Spinal cord (tissue), 10 donors: ENCODE measurements around the gene ERC2. TPM values are rescaled to one million over a fixed set of nuclear protein-coding genes. Genes with fewer than 3 reads are reported as not detected.

Source experiments
- DNase-seq, 6 donors: peaks; one replicate each; pipeline versions ENCODE4 v3.0.0 to v3.0.0-alpha.2; 2013 to 2015; ENCODE audit warnings: low spot score in 6 of 6, low read depth in 4 of 6
- H3K27ac ChIP-seq: one replicate; pipeline ENCODE4 v1.5.1; 2013; ENCODE audit warnings: low read depth, low read length, control low read depth
- H3K27me3 ChIP-seq: one replicate; pipeline ENCODE4 v1.6.1; 2013; ENCODE audit warnings: low read length; ENCODE audit not compliant: control insufficient read depth, insufficient read depth
- H3K36me3 ChIP-seq: one replicate; pipeline ENCODE4 v1.6.1; 2013; ENCODE audit warnings: low read length; ENCODE audit not compliant: control insufficient read depth, insufficient read depth
- H3K4me1 ChIP-seq: one replicate; pipeline ENCODE4 v1.6.1; 2013; ENCODE audit warnings: low read length; ENCODE audit not compliant: control insufficient read depth, insufficient read depth
- H3K4me3 ChIP-seq: one replicate; pipeline ENCODE4 v1.5.1; 2013; ENCODE audit warnings: low read depth, low read length, control low read depth
- H3K9me3 ChIP-seq: one replicate; pipeline ENCODE4 v1.6.1; 2013; ENCODE audit warnings: low read length; ENCODE audit not compliant: control insufficient read depth, insufficient read depth
- WGBS: methylation state at CpG from one replicate; pipeline ENCODE4 v1.1.5; 2013; ENCODE audit warnings: missing lambda C conversion rate; ENCODE audit not compliant: insufficient coverage; 5-methylcytosine and 5-hydroxymethylcytosine counted together
- polyA plus RNA-seq, 2 donors: library from polyadenylated mRNA; unstranded; fragments of 120-200 nt; gene quantifications; one replicate each; pipeline ENCODE4 v1.2.1, GENCODE V29; 2013; ENCODE audit not compliant: insufficient read length in 2 of 2
- total RNA-seq, 2 donors: library from RNA; depleted of rRNA in 1 of 2; stranded (reverse); fragments of 120-200 nt in 1 of 2; fragments of >200 nt in 1 of 2; gene quantifications; one replicate each; pipeline versions ENCODE4 v1.2.3 to v1.2.4, GENCODE V29; 2013 to 2014
- donor health status: healthy.

ERC2 gene
- total and polyA plus RNA-seq, 4 donors, result 24.0 to 51.3 (median 29.7) TPM

GRCh38 chr3:55545995-55546394 lies 922.3 kb downstream of the ERC2 start:
- peaks cover 22% of the 10 kb centered on the region for H3K4me1 ChIP-seq
- no peaks in the 10 kb centered on the region for H3K27me3 ChIP-seq
- H3K36me3 ChIP-seq, result no peaks in the 10 kb centered on the region
- H3K27ac ChIP-seq, result no peak overlapping the region
- no peak overlapping the region for H3K4me3 ChIP-seq
- DNase-seq, result no peak
- H3K9me3 ChIP-seq, result no peaks in the 10 kb centered on the region
- WGBS, result 63% methylated on average over 6 of the region's 6 CpGs

- Histone ChIP-seq H3K4me1 (peaks cover 22% of the 10 kb centered on the region), H3K27me3 (no peaks in the 10 kb centered on the region), H3K36me3 (no peaks in the 10 kb centered on the region), H3K4me3 (no peak overlapping the region), H3K9me3 (no peaks in the 10 kb centered on the region), H3K27ac (no peak overlapping the region)
- WGBS, result 20% methylated on average over 2 of the region's 3 CpGs
- no peak for DNase-seq
Observed at GRCh38 chr3:55544219-55544618, 924.0 kb downstream of the ERC2 start.

GRCh38 chr3:55543181-55543614 lies 925.1 kb downstream of the ERC2 start:
- WGBS, result 75% methylated on average over 9 of the region's 12 CpGs
- H3K27ac ChIP-seq, result peak overlapping the region; percentile 40
- H3K9me3 ChIP-seq, result no peaks in the 10 kb centered on the region
- H3K27me3 ChIP-seq, result no peaks in the 10 kb centered on the region
- peaks cover 22% of the 10 kb centered on the region for H3K4me1 ChIP-seq
- no peak overlapping the region for H3K4me3 ChIP-seq
- peak in 1 of 6 donors; percentile 45 for DNase-seq
- H3K36me3 ChIP-seq, result no peaks in the 10 kb centered on the region

- Histone ChIP-seq H3K4me1 (peaks cover 11% of the 10 kb centered on the region), H3K27ac (no peak overlapping the region), H3K4me3 (no peak overlapping the region), H3K27me3 (no peaks in the 10 kb centered on the region), H3K36me3 (no peaks in the 10 kb centered on the region), H3K9me3 (no peaks in the 10 kb centered on the region)
- WGBS, result 0% methylated on average over 1 of the region's 2 CpGs
- DNase-seq, result no peak
Observed at GRCh38 chr3:55541456-55541855, 926.8 kb downstream of the ERC2 start.

GRCh38 chr3:55541016-55541415 lies 927.3 kb downstream of the ERC2 start:
- H3K27me3 ChIP-seq, result no peaks in the 10 kb centered on the region
- 84% methylated on average over 3 of the region's 3 CpGs for WGBS

GRCh38 chr3:55540579-55540978 lies 927.7 kb downstream of the ERC2 start:
- H3K9me3 ChIP-seq, result no peaks in the 10 kb centered on the region
- WGBS, result 58% methylated on average over 3 of the region's 5 CpGs
- DNase-seq, result no peak
- no peaks in the 10 kb centered on the region for H3K36me3 ChIP-seq
- no peak overlapping the region for H3K27ac ChIP-seq
- H3K4me1 ChIP-seq, result peaks cover 7% of the 10 kb centered on the region
- no peaks in the 10 kb centered on the region for H3K27me3 ChIP-seq
- no peak overlapping the region for H3K4me3 ChIP-seq

More at GRCh38 chr3:55541016-55541415, 927.3 kb downstream of the ERC2 start:
- Histone ChIP-seq H3K4me1 (peaks cover 8% of the 10 kb centered on the region), H3K4me3 (no peak overlapping the region), H3K9me3 (no peaks in the 10 kb centered on the region), H3K27ac (no peak overlapping the region), H3K36me3 (no peaks in the 10 kb centered on the region)
- DNase-seq, result peak in 1 of 6 donors; percentile 50

- Histone ChIP-seq H3K27me3 (no peaks in the 10 kb centered on the region), H3K4me1 (no peaks in the 10 kb centered on the region), H3K36me3 (no peaks in the 10 kb centered on the region), H3K9me3 (no peaks in the 10 kb centered on the region), H3K27ac (no peak overlapping the region), H3K4me3 (no peak overlapping the region)
- 100% methylated on average over 1 of the region's 4 CpGs for WGBS
- DNase-seq, result no peak
Observed at GRCh38 chr3:55538158-55538557, 930.1 kb downstream of the ERC2 start.

- WGBS, result no CpG with 5 or more reads among the region's 3 CpGs
- Histone ChIP-seq H3K36me3 (no peaks in the 10 kb centered on the region), H3K27me3 (no peaks in the 10 kb centered on the region), H3K27ac (no peak overlapping the region), H3K4me1 (no peaks in the 10 kb centered on the region), H3K4me3 (no peak overlapping the region), H3K9me3 (no peaks in the 10 kb centered on the region)
- DNase-seq, result no peak
Observed at GRCh38 chr3:55537563-55537962, 930.7 kb downstream of the ERC2 start.

- Histone ChIP-seq H3K27me3 (no peaks in the 10 kb centered on the region), H3K27ac (no peak overlapping the region), H3K9me3 (no peaks in the 10 kb centered on the region), H3K4me3 (no peak overlapping the region), H3K4me1 (no peaks in the 10 kb centered on the region), H3K36me3 (no peaks in the 10 kb centered on the region)
- WGBS, result 91% methylated on average over 6 of the region's 7 CpGs
- no peak for DNase-seq
Observed at GRCh38 chr3:55537129-55537528, 931.1 kb downstream of the ERC2 start.

- no peaks in the 10 kb centered on the region for H3K4me1 ChIP-seq
- H3K36me3 ChIP-seq, result no peaks in the 10 kb centered on the region
- no peak overlapping the region for H3K27ac ChIP-seq
- no peaks in the 10 kb centered on the region for H3K27me3 ChIP-seq
- no peak for DNase-seq
- no peaks in the 10 kb centered on the region for H3K9me3 ChIP-seq
- no peak overlapping the region for H3K4me3 ChIP-seq
- 92% methylated on average over 2 of the region's 2 CpGs for WGBS
Observed at GRCh38 chr3:55534876-55535275, 933.4 kb downstream of the ERC2 start.
